GM23338 (cell line): ENCODE measurements around the gene DIDO1. TPM values are rescaled to one million over a fixed set of nuclear protein-coding genes. Genes with fewer than 3 reads are reported as not detected.
A peak's percentile ranks its signal among the peaks of the same experiment; 100 is the strongest.

Experiments
- ATAC-seq: fragments of 200-7000 bp; cut with Tn5 transposase; 3 replicates; pipeline ENCODE4 v1.9.1; 2020
- DNase-seq: peaks from one replicate; pipeline ENCODE4 v3.0.0-alpha.2; 2015; ENCODE audit warnings: low spot score
- H2AFZ ChIP-seq: fragments of 200-600 bp; sonication (generic); 2 replicates; pipeline ENCODE4 v1.8.0; 2016; ENCODE audit warnings: antibody characterized with exemption, mild to moderate bottlenecking, moderate library complexity
- H3F3A ChIP-seq: fragments of 200-600 bp; sonication (generic); replicated peaks from 2 replicates; pipeline ENCODE4 v1.8.0; 2017; ENCODE audit warnings: antibody characterized with exemption, mixed run types, low read depth
- H3K27ac ChIP-seq: fragments of 200-600 bp; sonication (generic); 2 replicates; pipeline ENCODE4 v1.6.1; 2016; ENCODE audit warnings: low read depth
- H3K27me3 ChIP-seq: fragments of 200-600 bp; sonication (generic); 2 replicates; pipeline ENCODE4 v1.8.0; 2016; ENCODE audit warnings: mild to moderate bottlenecking, mixed run types, moderate library complexity; ENCODE audit not compliant: insufficient read depth
- H3K36me3 ChIP-seq: fragments of 200-600 bp; sonication (generic); 2 replicates; pipeline ENCODE4 v1.8.0; 2016; ENCODE audit warnings: mild to moderate bottlenecking; ENCODE audit not compliant: insufficient read depth
- H3K4me1 ChIP-seq: fragments of 200-600 bp; sonication (generic); 2 replicates; pipeline ENCODE4 v1.8.0; 2016; ENCODE audit warnings: mild to moderate bottlenecking, moderate library complexity; ENCODE audit not compliant: insufficient read depth
- H3K4me2 ChIP-seq: fragments of 200-600 bp; sonication (generic); 2 replicates; pipeline ENCODE4 v1.7.1; 2017; ENCODE audit warnings: mixed run types
- H3K4me3 ChIP-seq: fragments of 200-600 bp; sonication (generic); 2 replicates; pipeline ENCODE4 v1.6.1; 2016; ENCODE audit warnings: mixed run types
- H3K79me2 ChIP-seq: fragments of 200-600 bp; sonication (generic); replicated peaks from 2 replicates; pipeline ENCODE4 v1.8.0; 2017; ENCODE audit warnings: mild to moderate bottlenecking; ENCODE audit not compliant: insufficient read depth
- H3K9me2 ChIP-seq: fragments of 200-600 bp; sonication (generic); 2 replicates; pipeline ENCODE4 v1.8.0; 2017; ENCODE audit not compliant: insufficient read depth
- H4K20me1 ChIP-seq: fragments of 200-600 bp; sonication (generic); replicated peaks from 2 replicates; pipeline ENCODE4 v1.8.0; 2017; ENCODE audit warnings: mild to moderate bottlenecking; ENCODE audit not compliant: insufficient read depth
- H3K27ac Mint-ChIP-seq: 2 replicates; pipeline ENCODE4 v1.8.0; 2020; ENCODE audit warnings: inconsistent platforms, mild to moderate bottlenecking, moderate library complexity, mixed read lengths
- H3K27me3 Mint-ChIP-seq: 3 replicates; pipeline ENCODE4 v1.8.0; 2022; ENCODE audit warnings: low read depth, mild to moderate bottlenecking, moderate library complexity, mixed read lengths, inconsistent platforms; ENCODE audit not compliant: insufficient read depth, poor library complexity
- H3K36me3 Mint-ChIP-seq: 3 replicates; pipeline ENCODE4 v1.8.0; 2021; ENCODE audit warnings: low read depth, mild to moderate bottlenecking, inconsistent platforms, moderate library complexity, mixed read lengths
- H3K4me1 Mint-ChIP-seq: 3 replicates; pipeline ENCODE4 v1.8.0; 2020; ENCODE audit warnings: mild to moderate bottlenecking, inconsistent platforms, mixed read lengths
- H3K4me3 Mint-ChIP-seq: 3 replicates; pipeline ENCODE4 v1.8.0; 2021; ENCODE audit warnings: moderate library complexity, mild to moderate bottlenecking, inconsistent platforms, mixed read lengths
- H3K9me3 Mint-ChIP-seq: 3 replicates; pipeline ENCODE4 v1.8.0; 2020; ENCODE audit warnings: moderate library complexity, mild to moderate bottlenecking, inconsistent platforms, mixed read lengths
- CREB1 ChIP-seq: fragments of 250-450 bp; sonication (Bioruptor Pico); IDR thresholded peaks from 2 replicates; pipeline ENCODE4 v1.5.0; 2020; ENCODE audit warnings: low read depth, mild to moderate bottlenecking, moderate library complexity
- EZH2 ChIP-seq: fragments of 200-600 bp; sonication (generic); IDR thresholded peaks from one replicate; pipeline ENCODE4 v1.8.0; 2017; ENCODE audit warnings: antibody characterized with exemption, mild to moderate bottlenecking, low read depth; ENCODE audit not compliant: unreplicated experiment
- EZH2phosphoT487 ChIP-seq: fragments of 200-600 bp; sonication (generic); IDR thresholded peaks from one replicate; pipeline ENCODE4 v1.8.1; 2018; ENCODE audit warnings: antibody characterized with exemption; ENCODE audit not compliant: unreplicated experiment
- JUNB ChIP-seq: IDR thresholded peaks from one replicate; pipeline ENCODE4 v1.6.1; 2016; ENCODE audit warnings: antibody characterized with exemption; ENCODE audit not compliant: unreplicated experiment
- NANOG ChIP-seq: IDR thresholded peaks from 2 replicates; pipeline ENCODE4 v1.6.1; 2016; ENCODE audit warnings: antibody characterized with exemption, borderline replicate concordance
- POLR2AphosphoS5 ChIP-seq: IDR thresholded peaks from 2 replicates; pipeline ENCODE4 v1.6.1; 2016; ENCODE audit warnings: antibody characterized with exemption, low read depth
- STAT1 ChIP-seq: IDR thresholded peaks from one replicate; pipeline ENCODE4 v1.6.1; 2016; ENCODE audit warnings: antibody characterized with exemption; ENCODE audit not compliant: unreplicated experiment
- ZNF114 ChIP-seq: fragments of 250-450 bp; sonication (Bioruptor Pico); IDR thresholded peaks from 2 replicates; pipeline ENCODE4 v1.5.0; 2020; ENCODE audit warnings: mild to moderate bottlenecking, moderate library complexity
- ZNF331 ChIP-seq: fragments of 250-450 bp; sonication (Bioruptor Pico); IDR thresholded peaks from 2 replicates; pipeline ENCODE4 v1.5.0; 2020; ENCODE audit warnings: low read depth, mild to moderate bottlenecking, moderate library complexity
- polyA plus RNA-seq: library from polyadenylated mRNA; unstranded; fragments of >200 nt; fragmentation: Nextera tagmentation; extraction: Ambion mirVana; gene quantifications from 2 replicates; pipeline ENCODE4 v1.2.1, GENCODE V29; 2016
- total RNA-seq: library from RNA; depleted of rRNA; stranded (reverse); fragments of >200 nt; shearing (Covaris generic); gene quantifications from 2 replicates; pipeline ENCODE4 v1.2.3, GENCODE V29; 2014
- TF ChIP-seq, protein P1 (sequence below), 2 experiments: fragments of 200-600 bp in 1 of 2; sonication (generic) in 1 of 2; conservative IDR thresholded peaks; 2 replicates each; pipeline versions ENCODE4 v1.5.1 to v1.6.1; 2016 to 2017; ENCODE audit warnings: antibody characterized with exemption in 2 of 2, low read depth in 2 of 2, mild to moderate bottlenecking in 2 of 2, moderate library complexity in 1 of 2
- TF ChIP-seq, protein P2 (sequence below): IDR thresholded peaks from one replicate; pipeline ENCODE4 v1.6.1; 2018; ENCODE audit warnings: antibody characterized with exemption; ENCODE audit not compliant: unreplicated experiment
- TF ChIP-seq, protein P3 (sequence below): IDR thresholded peaks from 2 replicates; pipeline ENCODE4 v1.6.1; 2016; ENCODE audit warnings: antibody characterized with exemption
- TF ChIP-seq, protein P4 (sequence below): fragments of 250-450 bp; sonication (Bioruptor Pico); IDR thresholded peaks from 2 replicates; pipeline ENCODE4 v1.5.0; 2020; ENCODE audit warnings: mild to moderate bottlenecking, moderate library complexity

Gene DIDO1
- total and polyA plus RNA-seq, 2 experiments from 2014 or later = 72.4 to 162 TPM

DNA sequence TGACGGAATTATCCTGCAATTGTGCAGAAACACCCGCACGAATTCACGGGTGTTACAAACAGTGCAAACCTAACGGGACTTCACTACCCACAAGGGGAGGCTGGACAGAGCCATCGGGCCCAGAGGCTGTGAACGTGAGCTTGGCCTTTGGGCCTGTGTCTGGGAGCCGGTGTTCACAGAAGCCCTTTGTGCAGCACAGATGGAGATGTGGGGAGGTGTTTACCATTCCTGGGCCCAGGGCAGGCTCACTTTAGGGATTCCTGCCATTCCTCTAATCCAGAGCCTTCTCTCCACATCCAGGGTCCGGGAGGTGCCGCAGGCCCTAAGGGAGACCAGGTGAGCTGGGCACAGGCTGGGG is 94.5 kb downstream of the DIDO1 start:
- Mint-ChIP-seq H3K4me3 (no peak overlapping the region; the same call in 2 of the 3 replicates), H3K27ac (peak overlapping the region; percentile 82), H3K4me1 (peaks cover 32% of the 10 kb centered on the region), H3K9me3 (no peaks in the 10 kb centered on the region), H3K36me3 (peaks cover 17% of the 10 kb centered on the region; the same call in 2 of the 3 replicates), H3K27me3 (peaks cover 6% of the 10 kb centered on the region)
- DNase-seq = no peak
- no peaks in the 10 kb centered on the region for H3K36me3 ChIP-seq
- no peak overlapping the region for H2AFZ ChIP-seq
- peak; percentile 10 for ATAC-seq
- H4K20me1 ChIP-seq = no peaks in the 10 kb centered on the region
- H3K27ac ChIP-seq = peak overlapping the region; percentile 63
- H3F3A ChIP-seq = peaks cover 2% of the 10 kb centered on the region; the same call in 1 of the 2 replicates
- H3K4me1 ChIP-seq = no peaks in the 10 kb centered on the region
- H3K79me2 ChIP-seq = no peaks in the 10 kb centered on the region
- no peaks in the 10 kb centered on the region for H3K9me2 ChIP-seq
- no peak overlapping the region for H3K4me2 ChIP-seq
- TF ChIP-seq NANOG (no peak), EZH2 (no peak), ZNF114 (CRISPR knock-in tag) (no peak), POLR2AphosphoS5 (no peak), ZNF331 (no peak), STAT1 (no peak), EZH2phosphoT487 (no peak), JUNB (no peak), CREB1 (CRISPR knock-in tag) (no peak)
- TF ChIP-seq, protein P1, sequence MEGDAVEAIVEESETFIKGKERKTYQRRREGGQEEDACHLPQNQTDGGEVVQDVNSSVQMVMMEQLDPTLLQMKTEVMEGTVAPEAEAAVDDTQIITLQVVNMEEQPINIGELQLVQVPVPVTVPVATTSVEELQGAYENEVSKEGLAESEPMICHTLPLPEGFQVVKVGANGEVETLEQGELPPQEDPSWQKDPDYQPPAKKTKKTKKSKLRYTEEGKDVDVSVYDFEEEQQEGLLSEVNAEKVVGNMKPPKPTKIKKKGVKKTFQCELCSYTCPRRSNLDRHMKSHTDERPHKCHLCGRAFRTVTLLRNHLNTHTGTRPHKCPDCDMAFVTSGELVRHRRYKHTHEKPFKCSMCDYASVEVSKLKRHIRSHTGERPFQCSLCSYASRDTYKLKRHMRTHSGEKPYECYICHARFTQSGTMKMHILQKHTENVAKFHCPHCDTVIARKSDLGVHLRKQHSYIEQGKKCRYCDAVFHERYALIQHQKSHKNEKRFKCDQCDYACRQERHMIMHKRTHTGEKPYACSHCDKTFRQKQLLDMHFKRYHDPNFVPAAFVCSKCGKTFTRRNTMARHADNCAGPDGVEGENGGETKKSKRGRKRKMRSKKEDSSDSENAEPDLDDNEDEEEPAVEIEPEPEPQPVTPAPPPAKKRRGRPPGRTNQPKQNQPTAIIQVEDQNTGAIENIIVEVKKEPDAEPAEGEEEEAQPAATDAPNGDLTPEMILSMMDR (conservative IDR thresholded peaks at IDR 0.05; ENCODE audit: low read depth in 2 of 2) = no peak
- TF ChIP-seq, protein P2, sequence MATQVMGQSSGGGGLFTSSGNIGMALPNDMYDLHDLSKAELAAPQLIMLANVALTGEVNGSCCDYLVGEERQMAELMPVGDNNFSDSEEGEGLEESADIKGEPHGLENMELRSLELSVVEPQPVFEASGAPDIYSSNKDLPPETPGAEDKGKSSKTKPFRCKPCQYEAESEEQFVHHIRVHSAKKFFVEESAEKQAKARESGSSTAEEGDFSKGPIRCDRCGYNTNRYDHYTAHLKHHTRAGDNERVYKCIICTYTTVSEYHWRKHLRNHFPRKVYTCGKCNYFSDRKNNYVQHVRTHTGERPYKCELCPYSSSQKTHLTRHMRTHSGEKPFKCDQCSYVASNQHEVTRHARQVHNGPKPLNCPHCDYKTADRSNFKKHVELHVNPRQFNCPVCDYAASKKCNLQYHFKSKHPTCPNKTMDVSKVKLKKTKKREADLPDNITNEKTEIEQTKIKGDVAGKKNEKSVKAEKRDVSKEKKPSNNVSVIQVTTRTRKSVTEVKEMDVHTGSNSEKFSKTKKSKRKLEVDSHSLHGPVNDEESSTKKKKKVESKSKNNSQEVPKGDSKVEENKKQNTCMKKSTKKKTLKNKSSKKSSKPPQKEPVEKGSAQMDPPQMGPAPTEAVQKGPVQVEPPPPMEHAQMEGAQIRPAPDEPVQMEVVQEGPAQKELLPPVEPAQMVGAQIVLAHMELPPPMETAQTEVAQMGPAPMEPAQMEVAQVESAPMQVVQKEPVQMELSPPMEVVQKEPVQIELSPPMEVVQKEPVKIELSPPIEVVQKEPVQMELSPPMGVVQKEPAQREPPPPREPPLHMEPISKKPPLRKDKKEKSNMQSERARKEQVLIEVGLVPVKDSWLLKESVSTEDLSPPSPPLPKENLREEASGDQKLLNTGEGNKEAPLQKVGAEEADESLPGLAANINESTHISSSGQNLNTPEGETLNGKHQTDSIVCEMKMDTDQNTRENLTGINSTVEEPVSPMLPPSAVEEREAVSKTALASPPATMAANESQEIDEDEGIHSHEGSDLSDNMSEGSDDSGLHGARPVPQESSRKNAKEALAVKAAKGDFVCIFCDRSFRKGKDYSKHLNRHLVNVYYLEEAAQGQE = no peak
- TF ChIP-seq, protein P3, sequence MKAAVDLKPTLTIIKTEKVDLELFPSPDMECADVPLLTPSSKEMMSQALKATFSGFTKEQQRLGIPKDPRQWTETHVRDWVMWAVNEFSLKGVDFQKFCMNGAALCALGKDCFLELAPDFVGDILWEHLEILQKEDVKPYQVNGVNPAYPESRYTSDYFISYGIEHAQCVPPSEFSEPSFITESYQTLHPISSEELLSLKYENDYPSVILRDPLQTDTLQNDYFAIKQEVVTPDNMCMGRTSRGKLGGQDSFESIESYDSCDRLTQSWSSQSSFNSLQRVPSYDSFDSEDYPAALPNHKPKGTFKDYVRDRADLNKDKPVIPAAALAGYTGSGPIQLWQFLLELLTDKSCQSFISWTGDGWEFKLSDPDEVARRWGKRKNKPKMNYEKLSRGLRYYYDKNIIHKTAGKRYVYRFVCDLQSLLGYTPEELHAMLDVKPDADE = no peak
- TF ChIP-seq, protein P4, sequence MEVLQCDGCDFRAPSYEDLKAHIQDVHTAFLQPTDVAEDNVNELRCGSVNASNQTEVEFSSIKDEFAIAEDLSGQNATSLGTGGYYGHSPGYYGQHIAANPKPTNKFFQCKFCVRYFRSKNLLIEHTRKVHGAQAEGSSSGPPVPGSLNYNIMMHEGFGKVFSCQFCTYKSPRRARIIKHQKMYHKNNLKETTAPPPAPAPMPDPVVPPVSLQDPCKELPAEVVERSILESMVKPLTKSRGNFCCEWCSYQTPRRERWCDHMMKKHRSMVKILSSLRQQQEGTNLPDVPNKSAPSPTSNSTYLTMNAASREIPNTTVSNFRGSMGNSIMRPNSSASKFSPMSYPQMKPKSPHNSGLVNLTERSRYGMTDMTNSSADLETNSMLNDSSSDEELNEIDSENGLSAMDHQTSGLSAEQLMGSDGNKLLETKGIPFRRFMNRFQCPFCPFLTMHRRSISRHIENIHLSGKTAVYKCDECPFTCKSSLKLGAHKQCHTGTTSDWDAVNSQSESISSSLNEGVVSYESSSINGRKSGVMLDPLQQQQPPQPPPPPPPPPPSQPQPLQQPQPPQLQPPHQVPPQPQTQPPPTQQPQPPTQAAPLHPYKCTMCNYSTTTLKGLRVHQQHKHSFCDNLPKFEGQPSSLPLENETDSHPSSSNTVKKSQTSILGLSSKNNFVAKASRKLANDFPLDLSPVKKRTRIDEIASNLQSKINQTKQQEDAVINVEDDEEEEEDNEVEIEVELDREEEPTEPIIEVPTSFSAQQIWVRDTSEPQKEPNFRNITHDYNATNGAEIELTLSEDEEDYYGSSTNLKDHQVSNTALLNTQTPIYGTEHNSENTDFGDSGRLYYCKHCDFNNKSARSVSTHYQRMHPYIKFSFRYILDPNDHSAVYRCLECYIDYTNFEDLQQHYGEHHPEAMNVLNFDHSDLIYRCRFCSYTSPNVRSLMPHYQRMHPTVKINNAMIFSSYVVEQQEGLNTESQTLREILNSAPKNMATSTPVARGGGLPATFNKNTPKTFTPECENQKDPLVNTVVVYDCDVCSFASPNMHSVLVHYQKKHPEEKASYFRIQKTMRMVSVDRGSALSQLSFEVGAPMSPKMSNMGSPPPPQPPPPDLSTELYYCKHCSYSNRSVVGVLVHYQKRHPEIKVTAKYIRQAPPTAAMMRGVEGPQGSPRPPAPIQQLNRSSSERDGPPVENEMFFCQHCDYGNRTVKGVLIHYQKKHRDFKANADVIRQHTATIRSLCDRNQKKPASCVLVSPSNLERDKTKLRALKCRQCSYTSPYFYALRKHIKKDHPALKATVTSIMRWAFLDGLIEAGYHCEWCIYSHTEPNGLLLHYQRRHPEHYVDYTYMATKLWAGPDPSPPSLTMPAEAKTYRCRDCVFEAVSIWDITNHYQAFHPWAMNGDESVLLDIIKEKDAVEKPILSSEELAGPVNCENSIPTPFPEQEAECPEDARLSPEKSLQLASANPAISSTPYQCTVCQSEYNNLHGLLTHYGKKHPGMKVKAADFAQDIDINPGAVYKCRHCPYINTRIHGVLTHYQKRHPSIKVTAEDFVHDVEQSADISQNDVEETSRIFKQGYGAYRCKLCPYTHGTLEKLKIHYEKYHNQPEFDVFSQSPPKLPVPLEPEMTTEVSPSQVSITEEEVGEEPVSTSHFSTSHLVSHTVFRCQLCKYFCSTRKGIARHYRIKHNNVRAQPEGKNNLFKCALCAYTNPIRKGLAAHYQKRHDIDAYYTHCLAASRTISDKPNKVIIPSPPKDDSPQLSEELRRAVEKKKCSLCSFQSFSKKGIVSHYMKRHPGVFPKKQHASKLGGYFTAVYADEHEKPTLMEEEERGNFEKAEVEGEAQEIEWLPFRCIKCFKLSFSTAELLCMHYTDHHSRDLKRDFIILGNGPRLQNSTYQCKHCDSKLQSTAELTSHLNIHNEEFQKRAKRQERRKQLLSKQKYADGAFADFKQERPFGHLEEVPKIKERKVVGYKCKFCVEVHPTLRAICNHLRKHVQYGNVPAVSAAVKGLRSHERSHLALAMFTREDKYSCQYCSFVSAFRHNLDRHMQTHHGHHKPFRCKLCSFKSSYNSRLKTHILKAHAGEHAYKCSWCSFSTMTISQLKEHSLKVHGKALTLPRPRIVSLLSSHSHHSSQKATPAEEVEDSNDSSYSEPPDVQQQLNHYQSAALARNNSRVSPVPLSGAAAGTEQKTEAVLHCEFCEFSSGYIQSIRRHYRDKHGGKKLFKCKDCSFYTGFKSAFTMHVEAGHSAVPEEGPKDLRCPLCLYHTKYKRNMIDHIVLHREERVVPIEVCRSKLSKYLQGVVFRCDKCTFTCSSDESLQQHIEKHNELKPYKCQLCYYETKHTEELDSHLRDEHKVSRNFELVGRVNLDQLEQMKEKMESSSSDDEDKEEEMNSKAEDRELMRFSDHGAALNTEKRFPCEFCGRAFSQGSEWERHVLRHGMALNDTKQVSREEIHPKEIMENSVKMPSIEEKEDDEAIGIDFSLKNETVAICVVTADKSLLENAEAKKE (CRISPR knock-in tag) = no peak
- H3K27me3 ChIP-seq = no peaks in the 10 kb centered on the region
- H3K4me3 ChIP-seq = no peak overlapping the region
